KMS-11 (cell line): ENCODE data around the gene LINC00305.

Experiments
- H2AFZ ChIP-seq: fragments of 200-600 bp; sonication (generic); 2 replicates; pipeline ENCODE4 v1.6.1; 2016; ENCODE audit warnings: antibody characterized with exemption, mixed run types, low read depth
- H3K27ac ChIP-seq: fragments of 200-600 bp; sonication (generic); 2 replicates; pipeline ENCODE4 v1.6.1; 2016; ENCODE audit warnings: mild to moderate bottlenecking, mixed run types
- H3K27me3 ChIP-seq: fragments of 200-600 bp; sonication (generic); 2 replicates; pipeline ENCODE4 v1.6.1; 2017; ENCODE audit warnings: mild to moderate bottlenecking, low read depth, mixed run types, moderate library complexity; ENCODE audit not compliant: insufficient read depth
- H3K36me3 ChIP-seq: fragments of 200-600 bp; sonication (generic); 2 replicates; pipeline ENCODE4 v1.6.1; 2017; ENCODE audit warnings: mild to moderate bottlenecking, mixed run types; ENCODE audit not compliant: insufficient read depth
- H3K4me1 ChIP-seq: fragments of 200-600 bp; sonication (generic); 2 replicates; pipeline ENCODE4 v1.6.1; 2016; ENCODE audit warnings: mild to moderate bottlenecking, low read depth, mixed run types; ENCODE audit not compliant: poor library complexity, severe bottlenecking
- H3K4me2 ChIP-seq: fragments of 200-600 bp; sonication (generic); 2 replicates; pipeline ENCODE4 v1.7.0; 2016; ENCODE audit warnings: mild to moderate bottlenecking, mixed run types
- H3K4me3 ChIP-seq: fragments of 200-600 bp; sonication (generic); IDR thresholded peaks from 2 replicates; pipeline ENCODE4 v1.6.1; 2017; ENCODE audit warnings: low read depth, low read length, mixed read lengths; ENCODE audit not compliant: insufficient read depth
- H3K79me2 ChIP-seq: fragments of 200-600 bp; sonication (generic); 2 replicates; pipeline ENCODE4 v1.6.1; 2016; ENCODE audit warnings: low read depth, mixed run types; ENCODE audit not compliant: insufficient read depth
- H3K9ac ChIP-seq: fragments of 200-600 bp; sonication (generic); 2 replicates; pipeline ENCODE4 v1.6.1; 2016; ENCODE audit warnings: mild to moderate bottlenecking, mixed run types
- H4K20me1 ChIP-seq: fragments of 200-600 bp; sonication (generic); 2 replicates; pipeline ENCODE4 v1.6.1; 2016; ENCODE audit warnings: mild to moderate bottlenecking, mixed run types; ENCODE audit not compliant: insufficient read depth
- TF ChIP-seq, protein P1 (sequence below): fragments of 200-600 bp; sonication (generic); conservative IDR thresholded peaks from 2 replicates; pipeline ENCODE4 v1.6.1; 2017; ENCODE audit warnings: low read depth, mild to moderate bottlenecking, antibody characterized with exemption, low read length, moderate library complexity, mixed read lengths

LINC00305 gene

DNA sequence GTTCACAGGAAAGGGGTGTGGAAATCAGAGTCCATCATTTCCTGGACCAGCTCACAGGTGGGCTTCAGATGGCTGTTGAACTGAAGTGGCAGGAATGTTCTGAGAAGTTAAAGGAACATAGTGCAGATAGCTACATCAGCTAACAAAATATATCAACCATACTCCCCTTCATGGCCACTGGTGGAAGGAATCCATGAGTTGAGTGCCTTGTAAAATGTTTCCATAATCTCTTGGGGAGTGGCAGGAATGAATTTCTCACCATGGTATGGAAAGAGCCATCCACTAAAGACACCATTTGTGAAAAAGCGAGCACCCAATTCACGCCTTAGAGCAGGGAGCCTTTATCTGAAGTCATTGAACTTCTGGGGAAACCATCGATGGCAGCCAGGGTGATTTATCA lies at the start of gene LINC00305:
LINC00305 (minus strand) TSS at position 101 of the 400 bp plus-strand sequence.
- Histone ChIP-seq H3K9ac (no peak within 1 kb of the TSS), H3K79me2 (no peaks in the 10 kb centered on the region), H3K4me3 (no peak within 1 kb of the TSS), H3K27me3 (no peaks in the 10 kb centered on the region), H3K4me1 (no peaks in the 10 kb centered on the region), H3K4me2 (no peak within 1 kb of the TSS), H3K36me3 (no peaks in the 10 kb centered on the region), H4K20me1 (no peaks in the 10 kb centered on the region), H2AFZ (no peak within 1 kb of the TSS), H3K27ac (no peak within 1 kb of the TSS)
- TF ChIP-seq, protein P1, sequence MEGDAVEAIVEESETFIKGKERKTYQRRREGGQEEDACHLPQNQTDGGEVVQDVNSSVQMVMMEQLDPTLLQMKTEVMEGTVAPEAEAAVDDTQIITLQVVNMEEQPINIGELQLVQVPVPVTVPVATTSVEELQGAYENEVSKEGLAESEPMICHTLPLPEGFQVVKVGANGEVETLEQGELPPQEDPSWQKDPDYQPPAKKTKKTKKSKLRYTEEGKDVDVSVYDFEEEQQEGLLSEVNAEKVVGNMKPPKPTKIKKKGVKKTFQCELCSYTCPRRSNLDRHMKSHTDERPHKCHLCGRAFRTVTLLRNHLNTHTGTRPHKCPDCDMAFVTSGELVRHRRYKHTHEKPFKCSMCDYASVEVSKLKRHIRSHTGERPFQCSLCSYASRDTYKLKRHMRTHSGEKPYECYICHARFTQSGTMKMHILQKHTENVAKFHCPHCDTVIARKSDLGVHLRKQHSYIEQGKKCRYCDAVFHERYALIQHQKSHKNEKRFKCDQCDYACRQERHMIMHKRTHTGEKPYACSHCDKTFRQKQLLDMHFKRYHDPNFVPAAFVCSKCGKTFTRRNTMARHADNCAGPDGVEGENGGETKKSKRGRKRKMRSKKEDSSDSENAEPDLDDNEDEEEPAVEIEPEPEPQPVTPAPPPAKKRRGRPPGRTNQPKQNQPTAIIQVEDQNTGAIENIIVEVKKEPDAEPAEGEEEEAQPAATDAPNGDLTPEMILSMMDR = no peak

DNA sequence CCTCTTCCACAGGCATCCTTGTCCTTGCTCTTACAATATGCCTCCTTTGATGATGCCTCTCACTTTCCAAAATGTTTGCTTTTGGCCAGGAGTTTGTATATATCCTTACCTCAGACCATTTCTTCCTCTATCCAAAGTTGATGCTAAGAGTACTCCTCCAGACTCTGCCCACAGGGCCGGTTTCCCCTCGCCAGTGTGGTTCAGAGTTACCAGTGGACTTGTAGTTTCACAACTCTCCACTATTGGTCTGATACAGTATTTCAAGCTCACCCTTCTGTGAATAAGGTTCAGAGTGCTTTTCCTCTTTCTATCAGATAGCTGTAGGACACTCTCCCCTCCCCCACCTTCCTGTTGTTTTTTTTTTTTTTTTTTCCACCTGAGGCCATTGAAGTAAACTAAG lies 42.2 kb upstream of the LINC00305 start:
- TF ChIP-seq, protein P1 = no peak
- Histone ChIP-seq H3K36me3 (no peaks in the 10 kb centered on the region), H4K20me1 (no peaks in the 10 kb centered on the region), H3K4me1 (no peaks in the 10 kb centered on the region), H3K27me3 (no peaks in the 10 kb centered on the region), H3K79me2 (no peaks in the 10 kb centered on the region), H3K4me3 (no peak overlapping the region), H3K27ac (no peak overlapping the region), H3K9ac (no peak overlapping the region), H2AFZ (no peak overlapping the region), H3K4me2 (no peak overlapping the region)

GRCh38 chr18:64185987-64186386 lies 37.1 kb upstream of the LINC00305 start:
- no peak overlapping the region for H3K9ac ChIP-seq
- H3K36me3 ChIP-seq = no peaks in the 10 kb centered on the region
- H2AFZ ChIP-seq = no peak overlapping the region
- H3K27me3 ChIP-seq = no peaks in the 10 kb centered on the region
- H3K79me2 ChIP-seq = no peaks in the 10 kb centered on the region
- no peak overlapping the region for H3K27ac ChIP-seq
- TF ChIP-seq, protein P1 = no peak
- no peaks in the 10 kb centered on the region for H3K4me1 ChIP-seq
- no peak overlapping the region for H3K4me3 ChIP-seq
- no peak overlapping the region for H3K4me2 ChIP-seq
- no peaks in the 10 kb centered on the region for H4K20me1 ChIP-seq

DNA sequence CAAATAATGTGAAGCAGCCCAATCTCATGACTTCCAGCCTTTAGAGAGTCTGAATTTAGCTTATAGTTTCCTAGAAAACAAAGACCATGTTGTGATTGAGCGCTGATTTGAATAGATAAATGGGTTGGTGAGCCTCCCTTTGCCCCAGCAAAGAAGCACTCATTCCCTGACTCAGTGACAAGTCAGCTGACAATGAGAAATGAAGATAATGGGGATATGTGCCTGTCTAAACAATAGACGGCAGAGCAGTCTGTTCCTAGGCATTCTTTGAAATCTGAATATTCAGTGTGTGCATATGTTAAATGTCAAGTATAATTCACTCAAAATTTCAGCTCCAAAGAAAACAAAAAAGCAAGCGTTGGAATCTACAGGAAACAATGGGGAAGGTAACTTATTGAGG lies 34.8 kb upstream of the LINC00305 start:
- H3K79me2 ChIP-seq = no peaks in the 10 kb centered on the region
- no peaks in the 10 kb centered on the region for H3K36me3 ChIP-seq
- H2AFZ ChIP-seq = no peak overlapping the region
- H3K4me1 ChIP-seq = no peaks in the 10 kb centered on the region
- H3K27ac ChIP-seq = no peak overlapping the region
- TF ChIP-seq, protein P1 = no peak
- no peak overlapping the region for H3K4me2 ChIP-seq
- no peaks in the 10 kb centered on the region for H3K27me3 ChIP-seq
- H4K20me1 ChIP-seq = no peaks in the 10 kb centered on the region
- H3K4me3 ChIP-seq = no peak overlapping the region
- no peak overlapping the region for H3K9ac ChIP-seq
